HPDE6-E6E7 (cell line): Measurements from ENCODE around the gene STRN3.
"Not testable (repeated sequence)": the region's sequence is repeated elsewhere in the genome, so short reads cannot be mapped to it uniquely, and the experiment has no call there.

Experiments used
- DNase-seq: peaks from one replicate; pipeline ENCODE4 v3.0.0; 2011; ENCODE audit warnings: missing footprints; ENCODE audit errors: extremely low spot score

Gene STRN3

GRCh38 chr14:30914812-30915211 is 111.4 kb downstream of the STRN3 start:
- no peak for DNase-seq

GRCh38 chr14:30908826-30909225 is 117.4 kb downstream of the STRN3 start:
- no peak for DNase-seq

GRCh38 chr14:30907659-30908057 is 118.5 kb downstream of the STRN3 start:
- DNase-seq, result no peak

- DNase-seq, result no peak
These were observed 119.2 kb downstream of the STRN3 start for GRCh38 chr14:30906752-30907658.

GRCh38 chr14:30903285-30904124 is 122.7 kb downstream of the STRN3 start:
- DNase-seq, result no peak

GRCh38 chr14:30897121-30897520 is 129.1 kb downstream of the STRN3 start:
- DNase-seq, result not testable (repeated sequence)

GRCh38 chr14:30896435-30896834 is 129.7 kb downstream of the STRN3 start:
- no peak for DNase-seq

- DNase-seq, result no peak
These were observed 131.2 kb downstream of the STRN3 start for GRCh38 chr14:30894923-30895515.

GRCh38 chr14:30893819-30894218 is 132.4 kb downstream of the STRN3 start:
- DNase-seq, result no peak

- no peak for DNase-seq
These were observed 137.0 kb downstream of the STRN3 start for GRCh38 chr14:30889244-30889594.

GRCh38 chr14:30888480-30889243 is 137.5 kb downstream of the STRN3 start:
- no peak for DNase-seq

GRCh38 chr14:30885840-30886740 is 140.1 kb downstream of the STRN3 start:
- DNase-seq, result no peak

- DNase-seq, result no peak
These were observed 141.3 kb downstream of the STRN3 start for GRCh38 chr14:30884901-30885300.

GRCh38 chr14:30883508-30884294 is 142.5 kb downstream of the STRN3 start:
- no peak for DNase-seq

- no peak for DNase-seq
These were observed 143.7 kb downstream of the STRN3 start for GRCh38 chr14:30882431-30882830.

- no peak for DNase-seq
These were observed 149.5 kb downstream of the STRN3 start for GRCh38 chr14:30876692-30877091.

- no peak for DNase-seq
These were observed 150.5 kb downstream of the STRN3 start for GRCh38 chr14:30875788-30876053.

GRCh38 chr14:30874999-30875787 is 151.0 kb downstream of the STRN3 start:
- peak; percentile 3 for DNase-seq
